GM12892 (cell line): ENCODE measurements around the gene ZNF830.
"Not testable (repeated sequence)": the region's sequence is repeated elsewhere in the genome, so short reads cannot be mapped to it uniquely, and the experiment has no call there.

Source experiments
- POLR2A ChIP-seq: IDR thresholded peaks from 2 replicates; pipeline ENCODE4 v1.6.1; 2011; ENCODE audit warnings: low read depth, low read length, control low read depth
- POLR2AphosphoS5 ChIP-seq: IDR thresholded peaks from 2 replicates; pipeline ENCODE4 v1.6.1; 2011; ENCODE audit warnings: low read depth, low read length, control low read depth
- TAF1 ChIP-seq: IDR thresholded peaks from 2 replicates; pipeline ENCODE4 v1.6.1; 2011; ENCODE audit warnings: low read depth, mild to moderate bottlenecking, control low read depth, low read length, borderline replicate concordance

- TF ChIP-seq POLR2A, POLR2AphosphoS5, TAF1: not testable (repeated sequence)
Measured at GRCh38 chr17:34950780-34951179, 10.6 kb upstream of the ZNF830 start.
